SK-N-SH treated with all-trans-retinoic acid at 6 μM for 48 hours (cell line): ENCODE data around the gene CTIF.

ENCODE experiments used
- ATAC-seq: fragments of 200-7000 bp; cut with Tn5 transposase; 3 replicates; pipeline ENCODE4 v1.9.1; 2020; ENCODE audit warnings: mild to moderate bottlenecking, moderate library complexity
- ARNTL ChIP-seq: fragments of 450-650 bp; formaldehyde crosslinking; IDR thresholded peaks from 2 replicates; pipeline ENCODE4 v1.5.0; 2020; ENCODE audit warnings: low read depth, mild to moderate bottlenecking, moderate library complexity, borderline replicate concordance
- BACH2 ChIP-seq: fragments of 250-450 bp; sonication (Bioruptor Pico); IDR thresholded peaks from 2 replicates; pipeline ENCODE4 v1.9.0; 2021; ENCODE audit warnings: mild to moderate bottlenecking, borderline replicate concordance
- GLIS3 ChIP-seq: fragments of 250-450 bp; sonication (Bioruptor Pico); IDR thresholded peaks from 2 replicates; pipeline ENCODE4 v1.5.0; 2020; ENCODE audit warnings: mild to moderate bottlenecking, moderate library complexity
- ISL1 ChIP-seq: fragments of 250-450 bp; sonication (Bioruptor Pico); IDR thresholded peaks from 2 replicates; pipeline ENCODE4 v2.1.2; 2022; ENCODE audit warnings: mild to moderate bottlenecking, moderate library complexity
- OSR1 ChIP-seq: fragments of 250-450 bp; sonication (Bioruptor Pico); IDR thresholded peaks from 2 replicates; pipeline ENCODE4 v1.8.0; 2022; ENCODE audit warnings: moderate library complexity, mild to moderate bottlenecking, inconsistent platforms
- PPARA ChIP-seq: fragments of 250-450 bp; sonication (Bioruptor Pico); IDR thresholded peaks from 2 replicates; pipeline ENCODE4 v1.5.0; 2020; ENCODE audit warnings: mild to moderate bottlenecking, borderline replicate concordance
- SNAI2 ChIP-seq: fragments of 250-450 bp; sonication (Bioruptor Pico); IDR thresholded peaks from 2 replicates; pipeline ENCODE4 v1.5.0; 2020; ENCODE audit warnings: mild to moderate bottlenecking, moderate library complexity
- TCF4 ChIP-seq: fragments of 250-450 bp; sonication (Bioruptor Pico); IDR thresholded peaks from 2 replicates; pipeline ENCODE4 v1.8.0; 2021; ENCODE audit warnings: mild to moderate bottlenecking, moderate library complexity, borderline replicate concordance
- TOX ChIP-seq: fragments of 250-450 bp; sonication (Bioruptor Pico); IDR thresholded peaks from 2 replicates; pipeline ENCODE4 v1.8.0; 2021; ENCODE audit warnings: mild to moderate bottlenecking, moderate library complexity, borderline replicate concordance
- ZC3H10 ChIP-seq: fragments of 250-450 bp; sonication (Bioruptor Pico); IDR thresholded peaks from 2 replicates; pipeline ENCODE4 v1.5.1; 2021; ENCODE audit warnings: mild to moderate bottlenecking, moderate library complexity
- ZFP3 ChIP-seq: fragments of 250-450 bp; sonication (Bioruptor Pico); IDR thresholded peaks from 2 replicates; pipeline ENCODE4 v1.5.0; 2020; ENCODE audit warnings: mild to moderate bottlenecking, moderate library complexity
- ZFP30 ChIP-seq: fragments of 450-650 bp; formaldehyde crosslinking; IDR thresholded peaks from 2 replicates; pipeline ENCODE4 v1.5.0; 2022; ENCODE audit warnings: mild to moderate bottlenecking, moderate library complexity
- ZNF565 ChIP-seq: fragments of 450-650 bp; formaldehyde crosslinking; conservative IDR thresholded peaks from 2 replicates; pipeline ENCODE4 v1.5.0; 2020; ENCODE audit warnings: low read depth, mild to moderate bottlenecking, moderate library complexity
- ZNF70 ChIP-seq: fragments of 450-650 bp; formaldehyde crosslinking; IDR thresholded peaks from 2 replicates; pipeline ENCODE4 v1.5.0; 2020; ENCODE audit warnings: mild to moderate bottlenecking, moderate library complexity
- ZNF8 ChIP-seq: fragments of 450-650 bp; formaldehyde crosslinking; IDR thresholded peaks from 2 replicates; pipeline ENCODE4 v1.5.0; 2020; ENCODE audit warnings: mild to moderate bottlenecking, moderate library complexity
- TF ChIP-seq, protein P1 (sequence below): fragments of 250-450 bp; sonication (Bioruptor Pico); IDR thresholded peaks from 2 replicates; pipeline ENCODE4 v1.8.0; 2020; ENCODE audit warnings: mild to moderate bottlenecking, moderate library complexity, borderline replicate concordance
- TF ChIP-seq, protein P2 (sequence below): fragments of 250-450 bp; sonication (Bioruptor Pico); IDR thresholded peaks from 2 replicates; pipeline ENCODE4 v1.5.1; 2020; ENCODE audit warnings: low read depth, mild to moderate bottlenecking, moderate library complexity
- TF ChIP-seq, protein P3 (sequence below): fragments of 250-450 bp; sonication (Bioruptor Pico); IDR thresholded peaks from 2 replicates; pipeline ENCODE4 v1.8.0; 2021; ENCODE audit warnings: low read depth, mild to moderate bottlenecking, moderate library complexity, borderline replicate concordance
- TF ChIP-seq, protein P4 (sequence below): fragments of 250-450 bp; sonication (Bioruptor Pico); IDR thresholded peaks from 2 replicates; pipeline ENCODE4 v1.5.0; 2020; ENCODE audit warnings: mild to moderate bottlenecking, moderate library complexity
- TF ChIP-seq, protein P5 (sequence below): fragments of 250-450 bp; sonication (Bioruptor Pico); IDR thresholded peaks from 2 replicates; pipeline ENCODE4 v1.5.1; 2021; ENCODE audit warnings: mild to moderate bottlenecking, moderate library complexity

The CTIF gene

DNA sequence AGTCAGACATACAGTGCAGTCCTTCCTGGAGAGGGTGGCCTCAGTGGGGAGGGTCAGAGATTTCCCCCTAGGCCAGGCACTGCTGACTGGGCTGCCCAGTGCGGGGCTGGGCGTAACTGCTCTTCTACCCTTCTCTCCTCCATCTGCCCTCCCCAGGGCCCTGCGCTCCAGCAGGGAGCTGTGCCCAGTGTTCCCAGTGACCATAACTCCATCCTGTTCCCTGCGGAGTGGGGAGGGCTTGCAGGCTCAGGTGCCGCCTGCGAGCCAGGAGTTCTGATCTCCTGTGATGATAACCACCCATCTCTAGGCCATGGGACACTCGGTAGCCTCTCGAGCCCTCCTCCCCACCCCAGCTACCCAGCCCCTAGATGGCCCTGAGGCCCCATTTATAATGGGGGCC lies 304.3 kb downstream of the CTIF start:
- TF ChIP-seq, protein P1, sequence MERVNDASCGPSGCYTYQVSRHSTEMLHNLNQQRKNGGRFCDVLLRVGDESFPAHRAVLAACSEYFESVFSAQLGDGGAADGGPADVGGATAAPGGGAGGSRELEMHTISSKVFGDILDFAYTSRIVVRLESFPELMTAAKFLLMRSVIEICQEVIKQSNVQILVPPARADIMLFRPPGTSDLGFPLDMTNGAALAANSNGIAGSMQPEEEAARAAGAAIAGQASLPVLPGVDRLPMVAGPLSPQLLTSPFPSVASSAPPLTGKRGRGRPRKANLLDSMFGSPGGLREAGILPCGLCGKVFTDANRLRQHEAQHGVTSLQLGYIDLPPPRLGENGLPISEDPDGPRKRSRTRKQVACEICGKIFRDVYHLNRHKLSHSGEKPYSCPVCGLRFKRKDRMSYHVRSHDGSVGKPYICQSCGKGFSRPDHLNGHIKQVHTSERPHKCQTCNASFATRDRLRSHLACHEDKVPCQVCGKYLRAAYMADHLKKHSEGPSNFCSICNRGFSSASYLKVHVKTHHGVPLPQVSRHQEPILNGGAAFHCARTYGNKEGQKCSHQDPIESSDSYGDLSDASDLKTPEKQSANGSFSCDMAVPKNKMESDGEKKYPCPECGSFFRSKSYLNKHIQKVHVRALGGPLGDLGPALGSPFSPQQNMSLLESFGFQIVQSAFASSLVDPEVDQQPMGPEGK (CRISPR knock-in tag), result no peak
- TF ChIP-seq, protein P2, sequence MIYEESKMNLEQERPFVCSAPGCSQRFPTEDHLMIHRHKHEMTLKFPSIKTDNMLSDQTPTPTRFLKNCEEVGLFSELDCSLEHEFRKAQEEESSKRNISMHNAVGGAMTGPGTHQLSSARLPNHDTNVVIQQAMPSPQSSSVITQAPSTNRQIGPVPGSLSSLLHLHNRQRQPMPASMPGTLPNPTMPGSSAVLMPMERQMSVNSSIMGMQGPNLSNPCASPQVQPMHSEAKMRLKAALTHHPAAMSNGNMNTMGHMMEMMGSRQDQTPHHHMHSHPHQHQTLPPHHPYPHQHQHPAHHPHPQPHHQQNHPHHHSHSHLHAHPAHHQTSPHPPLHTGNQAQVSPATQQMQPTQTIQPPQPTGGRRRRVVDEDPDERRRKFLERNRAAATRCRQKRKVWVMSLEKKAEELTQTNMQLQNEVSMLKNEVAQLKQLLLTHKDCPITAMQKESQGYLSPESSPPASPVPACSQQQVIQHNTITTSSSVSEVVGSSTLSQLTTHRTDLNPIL (CRISPR knock-in tag), result no peak
- TF ChIP-seq ISL1 (CRISPR knock-in tag), result no peak
- no peak for TF ChIP-seq SNAI2
- no peak for TF ChIP-seq TOX (CRISPR knock-in tag)
- TF ChIP-seq ZNF565 (CRISPR knock-in tag), result no peak
- TF ChIP-seq, protein P3, sequence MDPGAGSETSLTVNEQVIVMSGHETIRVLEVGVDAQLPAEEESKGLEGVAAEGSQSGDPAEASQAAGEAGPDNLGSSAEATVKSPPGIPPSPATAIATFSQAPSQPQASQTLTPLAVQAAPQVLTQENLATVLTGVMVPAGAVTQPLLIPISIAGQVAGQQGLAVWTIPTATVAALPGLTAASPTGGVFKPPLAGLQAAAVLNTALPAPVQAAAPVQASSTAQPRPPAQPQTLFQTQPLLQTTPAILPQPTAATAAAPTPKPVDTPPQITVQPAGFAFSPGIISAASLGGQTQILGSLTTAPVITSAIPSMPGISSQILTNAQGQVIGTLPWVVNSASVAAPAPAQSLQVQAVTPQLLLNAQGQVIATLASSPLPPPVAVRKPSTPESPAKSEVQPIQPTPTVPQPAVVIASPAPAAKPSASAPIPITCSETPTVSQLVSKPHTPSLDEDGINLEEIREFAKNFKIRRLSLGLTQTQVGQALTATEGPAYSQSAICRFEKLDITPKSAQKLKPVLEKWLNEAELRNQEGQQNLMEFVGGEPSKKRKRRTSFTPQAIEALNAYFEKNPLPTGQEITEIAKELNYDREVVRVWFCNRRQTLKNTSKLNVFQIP (CRISPR knock-in tag), result no peak
- no peak for TF ChIP-seq ZNF8 (CRISPR knock-in tag)
- no peak for TF ChIP-seq ZC3H10 (CRISPR knock-in tag)
- no peak for TF ChIP-seq OSR1 (CRISPR knock-in tag)
- TF ChIP-seq ZFP30 (CRISPR knock-in tag), result no peak
- no peak for ATAC-seq

DNA sequence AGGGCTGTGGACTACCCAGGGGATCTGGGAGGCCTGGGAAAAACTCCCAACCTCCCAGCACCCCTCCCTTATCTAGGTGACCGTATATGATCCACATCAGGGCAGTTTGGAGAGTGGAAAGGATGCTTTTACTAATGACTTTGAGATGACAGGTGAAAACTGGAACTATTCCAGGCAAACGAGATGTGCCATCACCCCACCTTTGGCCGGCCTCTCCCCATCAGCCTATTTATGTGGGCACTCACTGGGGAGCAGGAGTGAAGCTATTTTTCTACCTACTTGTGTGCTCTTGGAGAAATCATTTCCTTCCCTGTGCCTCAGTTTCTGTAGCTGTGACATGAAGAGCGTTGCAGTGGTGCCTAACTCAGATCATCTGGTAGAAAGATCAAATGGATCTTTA lies 304.8 kb downstream of the CTIF start:
- ATAC-seq, result no peak
- TF ChIP-seq TOX (CRISPR knock-in tag) (no peak), ZNF70 (CRISPR knock-in tag) (no peak), ZFP3 (CRISPR knock-in tag) (no peak), ISL1 (CRISPR knock-in tag) (no peak), ZNF8 (CRISPR knock-in tag) (no peak), PPARA (CRISPR knock-in tag) (no peak), SNAI2 (no peak), ZNF565 (CRISPR knock-in tag) (no peak)
- TF ChIP-seq, protein P2 (CRISPR knock-in tag), result no peak
- TF ChIP-seq, protein P3 (CRISPR knock-in tag), result no peak
- TF ChIP-seq, protein P4, sequence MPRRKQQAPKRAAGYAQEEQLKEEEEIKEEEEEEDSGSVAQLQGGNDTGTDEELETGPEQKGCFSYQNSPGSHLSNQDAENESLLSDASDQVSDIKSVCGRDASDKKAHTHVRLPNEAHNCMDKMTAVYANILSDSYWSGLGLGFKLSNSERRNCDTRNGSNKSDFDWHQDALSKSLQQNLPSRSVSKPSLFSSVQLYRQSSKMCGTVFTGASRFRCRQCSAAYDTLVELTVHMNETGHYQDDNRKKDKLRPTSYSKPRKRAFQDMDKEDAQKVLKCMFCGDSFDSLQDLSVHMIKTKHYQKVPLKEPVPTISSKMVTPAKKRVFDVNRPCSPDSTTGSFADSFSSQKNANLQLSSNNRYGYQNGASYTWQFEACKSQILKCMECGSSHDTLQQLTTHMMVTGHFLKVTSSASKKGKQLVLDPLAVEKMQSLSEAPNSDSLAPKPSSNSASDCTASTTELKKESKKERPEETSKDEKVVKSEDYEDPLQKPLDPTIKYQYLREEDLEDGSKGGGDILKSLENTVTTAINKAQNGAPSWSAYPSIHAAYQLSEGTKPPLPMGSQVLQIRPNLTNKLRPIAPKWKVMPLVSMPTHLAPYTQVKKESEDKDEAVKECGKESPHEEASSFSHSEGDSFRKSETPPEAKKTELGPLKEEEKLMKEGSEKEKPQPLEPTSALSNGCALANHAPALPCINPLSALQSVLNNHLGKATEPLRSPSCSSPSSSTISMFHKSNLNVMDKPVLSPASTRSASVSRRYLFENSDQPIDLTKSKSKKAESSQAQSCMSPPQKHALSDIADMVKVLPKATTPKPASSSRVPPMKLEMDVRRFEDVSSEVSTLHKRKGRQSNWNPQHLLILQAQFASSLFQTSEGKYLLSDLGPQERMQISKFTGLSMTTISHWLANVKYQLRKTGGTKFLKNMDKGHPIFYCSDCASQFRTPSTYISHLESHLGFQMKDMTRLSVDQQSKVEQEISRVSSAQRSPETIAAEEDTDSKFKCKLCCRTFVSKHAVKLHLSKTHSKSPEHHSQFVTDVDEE (CRISPR knock-in tag), result no peak

DNA sequence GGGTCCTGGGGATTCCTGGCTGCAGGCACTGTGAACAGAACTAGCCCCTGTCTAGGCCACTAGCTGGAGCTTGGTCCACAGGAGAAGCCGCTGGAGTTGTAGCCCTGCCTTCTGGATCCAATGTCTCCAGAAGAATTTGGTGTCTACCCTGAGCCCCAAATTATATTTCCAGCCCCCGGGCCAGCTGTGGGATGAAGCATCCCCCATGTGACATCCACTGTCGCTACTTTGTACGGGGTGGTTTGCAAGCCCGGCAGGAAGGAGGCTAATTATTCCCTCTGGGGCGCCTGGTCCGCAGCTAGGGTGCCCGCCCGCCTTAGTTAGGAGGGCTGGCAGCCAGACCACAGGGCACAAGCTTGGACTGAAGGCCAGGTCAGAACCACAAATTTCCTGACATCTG lies 305.4 kb downstream of the CTIF start:
- no peak for ATAC-seq
- TF ChIP-seq GLIS3 (CRISPR knock-in tag) (no peak), ZFP30 (CRISPR knock-in tag) (no peak), ZNF565 (CRISPR knock-in tag) (no peak), TCF4 (CRISPR knock-in tag) (no peak), TOX (CRISPR knock-in tag) (no peak), ZNF8 (CRISPR knock-in tag) (no peak), ARNTL (no peak), SNAI2 (no peak), BACH2 (no peak)
- TF ChIP-seq, protein P5, sequence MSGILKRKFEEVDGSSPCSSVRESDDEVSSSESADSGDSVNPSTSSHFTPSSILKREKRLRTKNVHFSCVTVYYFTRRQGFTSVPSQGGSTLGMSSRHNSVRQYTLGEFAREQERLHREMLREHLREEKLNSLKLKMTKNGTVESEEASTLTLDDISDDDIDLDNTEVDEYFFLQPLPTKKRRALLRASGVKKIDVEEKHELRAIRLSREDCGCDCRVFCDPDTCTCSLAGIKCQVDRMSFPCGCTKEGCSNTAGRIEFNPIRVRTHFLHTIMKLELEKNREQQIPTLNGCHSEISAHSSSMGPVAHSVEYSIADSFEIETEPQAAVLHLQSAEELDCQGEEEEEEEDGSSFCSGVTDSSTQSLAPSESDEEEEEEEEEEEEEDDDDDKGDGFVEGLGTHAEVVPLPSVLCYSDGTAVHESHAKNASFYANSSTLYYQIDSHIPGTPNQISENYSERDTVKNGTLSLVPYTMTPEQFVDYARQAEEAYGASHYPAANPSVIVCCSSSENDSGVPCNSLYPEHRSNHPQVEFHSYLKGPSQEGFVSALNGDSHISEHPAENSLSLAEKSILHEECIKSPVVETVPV (CRISPR knock-in tag), result no peak
- TF ChIP-seq, protein P2 (CRISPR knock-in tag), result no peak
